IMR-90 (cell line): ENCODE data around the gene PCCB. TPM values are rescaled to one million over a fixed set of nuclear protein-coding genes. Genes with fewer than 3 reads are reported as not detected.

Source experiments
- ATAC-seq: fragments of 200-7000 bp; cut with Tn5 transposase; 2 replicates; pipeline ENCODE4 v1.9.1; 2020; ENCODE audit warnings: low read depth, mild to moderate bottlenecking, moderate library complexity
- BruUV-seq: library from RNA; stranded (reverse); fragments of 400-500 nt; replicated peaks from 2 replicates; lab custom pipeline; 2021; lab: Mats Ljungman, UMichigan
- CTCF ChIA-PET: fragments of 300-600 bp; formaldehyde crosslinking; extraction: SDS; loops from one replicate; lab custom pipeline; 2021; ENCODE audit warnings: antibody characterized with exemption; lab: Yijun Ruan, JAX
- POLR2A ChIA-PET: fragments of 300-600 bp; sonication (Branson Sonifier 250); formaldehyde crosslinking; loops from one replicate; lab custom pipeline; 2022; ENCODE audit warnings: antibody characterized with exemption; ENCODE audit not compliant: unreplicated experiment; lab: Charles Lee
- DNase-seq: peaks from one replicate; pipeline ENCODE4 v3.0.0; 2013
- H2AFZ ChIP-seq: replicated peaks from 2 replicates; pipeline ENCODE3; 2013; ENCODE audit warnings: low read length, mild to moderate bottlenecking; ENCODE audit not compliant: poor library complexity
- H2AK5ac ChIP-seq: 2 replicates; pipeline ENCODE4 v1.6.1; 2013; ENCODE audit warnings: low read depth, low read length, inconsistent platforms
- H2AK9ac ChIP-seq: replicated peaks from 2 replicates; pipeline ENCODE3; 2013; ENCODE audit warnings: mild to moderate bottlenecking, low read depth, low read length, moderate library complexity; ENCODE audit not compliant: poor library complexity
- H2BK120ac ChIP-seq: 2 replicates; pipeline ENCODE4 v1.6.1; 2013; ENCODE audit warnings: low read depth, low read length, inconsistent platforms
- H2BK15ac ChIP-seq: 3 replicates; pipeline ENCODE4 v1.6.1; 2013; ENCODE audit warnings: low read depth, low read length, inconsistent platforms
- H2BK20ac ChIP-seq: 2 replicates; pipeline ENCODE4 v1.6.1; 2013; ENCODE audit warnings: low read depth, mild to moderate bottlenecking, inconsistent platforms, low read length, moderate library complexity
- H2BK5ac ChIP-seq: 2 replicates; pipeline ENCODE4 v1.6.1; 2013; ENCODE audit warnings: mild to moderate bottlenecking, low read depth, low read length, inconsistent platforms; ENCODE audit not compliant: poor library complexity, severe bottlenecking
- H3K14ac ChIP-seq: replicated peaks from 2 replicates; pipeline ENCODE4 v1.6.1; 2013; ENCODE audit warnings: low read depth, low read length, inconsistent platforms
- H3K18ac ChIP-seq: 2 replicates; pipeline ENCODE4 v1.6.1; 2013; ENCODE audit warnings: low read depth, low read length, control low read depth
- H3K23ac ChIP-seq: 2 replicates; pipeline ENCODE4 v1.6.1; 2013; ENCODE audit warnings: low read depth, low read length, inconsistent platforms
- H3K27ac ChIP-seq: 2 replicates; pipeline ENCODE4 v1.5.1; 2013; ENCODE audit warnings: mild to moderate bottlenecking, control low read depth, low read length; ENCODE audit not compliant: insufficient read depth
- H3K27me3 ChIP-seq: 2 replicates; pipeline ENCODE4 v1.6.1; 2013; ENCODE audit warnings: low read length; ENCODE audit not compliant: control insufficient read depth, insufficient read depth
- H3K36me3 ChIP-seq: 2 replicates; pipeline ENCODE4 v1.6.1; 2013; ENCODE audit warnings: low read length, mixed read lengths; ENCODE audit not compliant: control insufficient read depth, insufficient read depth
- H3K4ac ChIP-seq: 2 replicates; pipeline ENCODE4 v1.6.1; 2013; ENCODE audit warnings: low read depth, low read length, inconsistent platforms
- H3K4me1 ChIP-seq: 2 replicates; pipeline ENCODE4 v1.6.1; 2013; ENCODE audit warnings: low read length, mixed read lengths; ENCODE audit not compliant: control insufficient read depth, insufficient read depth
- H3K4me2 ChIP-seq: 2 replicates; pipeline ENCODE4 v1.6.1; 2013; ENCODE audit warnings: low read depth, mild to moderate bottlenecking, control low read depth, low read length, moderate library complexity
- H3K4me3 ChIP-seq: 2 replicates; pipeline ENCODE4 v1.5.1; 2013; ENCODE audit warnings: low read depth, mild to moderate bottlenecking, control low read depth, low read length, moderate library complexity; ENCODE audit not compliant: insufficient read depth
- H3K56ac ChIP-seq: 2 replicates; pipeline ENCODE4 v1.6.1; 2013; ENCODE audit warnings: low read length, inconsistent platforms; ENCODE audit not compliant: insufficient read depth; ENCODE audit errors: extremely low read depth
- H3K79me1 ChIP-seq, 2 experiments: 2 replicates each; pipeline ENCODE4 v1.6.1; 2013; ENCODE audit warnings: low read length in 2 of 2, inconsistent platforms in 1 of 2, low read depth in 1 of 2
- H3K9ac ChIP-seq: 2 replicates; pipeline ENCODE4 v1.6.1; 2013; ENCODE audit warnings: low read depth, low read length, control low read depth
- H3K9me1 ChIP-seq: 2 replicates; pipeline ENCODE4 v1.6.1; 2013; ENCODE audit warnings: low read length, inconsistent platforms; ENCODE audit not compliant: insufficient read depth
- H3K9me3 ChIP-seq: 2 replicates; pipeline ENCODE4 v1.6.1; 2013; ENCODE audit warnings: low read length; ENCODE audit not compliant: control insufficient read depth, insufficient read depth
- H4K20me1 ChIP-seq: 2 replicates; pipeline ENCODE4 v1.6.1; 2013; ENCODE audit warnings: low read length, inconsistent platforms; ENCODE audit not compliant: insufficient read depth
- H4K5ac ChIP-seq: 2 replicates; pipeline ENCODE4 v1.6.1; 2013; ENCODE audit warnings: mild to moderate bottlenecking, low read depth, low read length, control low read depth
- H4K8ac ChIP-seq, 2 experiments: 2 replicates each; pipeline ENCODE4 v1.6.1; 2013; ENCODE audit warnings: low read depth in 2 of 2, low read length in 2 of 2, control low read depth in 1 of 2, inconsistent platforms in 1 of 2
- H4K91ac ChIP-seq: 2 replicates; pipeline ENCODE4 v1.6.1; 2013; ENCODE audit warnings: low read depth, low read length, inconsistent platforms; ENCODE audit not compliant: insufficient read depth
- BHLHE40 ChIP-seq: fragments of 150-350 bp; IDR thresholded peaks from 2 replicates; pipeline ENCODE4 v1.6.1; 2016; ENCODE audit warnings: mild to moderate bottlenecking, low read depth, low read length
- CEBPB ChIP-seq: IDR thresholded peaks from 2 replicates; pipeline ENCODE4 v1.6.1; 2012; ENCODE audit warnings: low read depth, low read length, improper control_type of control experiment
- CHD1 ChIP-seq: IDR thresholded peaks from 2 replicates; pipeline ENCODE4 v1.6.1; 2012; ENCODE audit warnings: low read depth, low read length, improper control_type of control experiment
- ELK1 ChIP-seq: fragments of 150-350 bp; IDR thresholded peaks from 2 replicates; pipeline ENCODE4 v1.6.1; 2016; ENCODE audit warnings: low read depth, mild to moderate bottlenecking, low read length, moderate library complexity, borderline replicate concordance
- FOS ChIP-seq: fragments of 150-350 bp; IDR thresholded peaks from 2 replicates; pipeline ENCODE4 v1.6.1; 2016; ENCODE audit warnings: low read depth, low read length
- MAFK ChIP-seq: IDR thresholded peaks from 2 replicates; pipeline ENCODE4 v1.6.1; 2012; ENCODE audit warnings: low read depth, low read length, improper control_type of control experiment
- MAZ ChIP-seq: IDR thresholded peaks from 2 replicates; pipeline ENCODE4 v1.6.1; 2012; ENCODE audit warnings: low read depth, mild to moderate bottlenecking, low read length, improper control_type of control experiment, moderate library complexity, borderline replicate concordance
- MXI1 ChIP-seq: IDR thresholded peaks from 2 replicates; pipeline ENCODE4 v1.6.1; 2012; ENCODE audit warnings: low read depth, mild to moderate bottlenecking, low read length, moderate library complexity, borderline replicate concordance
- NFE2L2 ChIP-seq: fragments of 150-350 bp; IDR thresholded peaks from 2 replicates; pipeline ENCODE4 v1.6.1; 2016; ENCODE audit warnings: low read depth, mild to moderate bottlenecking, low read length
- POLR2A ChIP-seq: IDR thresholded peaks from 2 replicates; pipeline ENCODE4 v1.6.1; 2012; ENCODE audit warnings: mild to moderate bottlenecking, low read depth, low read length
- RAD21 ChIP-seq: IDR thresholded peaks from 2 replicates; pipeline ENCODE4 v1.6.1; 2012; ENCODE audit warnings: low read length, improper control_type of control experiment
- RCOR1 ChIP-seq: IDR thresholded peaks from 2 replicates; pipeline ENCODE4 v1.6.1; 2012; ENCODE audit warnings: mild to moderate bottlenecking, low read length, improper control_type of control experiment; ENCODE audit not compliant: insufficient replicate concordance
- RFX5 ChIP-seq: IDR thresholded peaks from 2 replicates; pipeline ENCODE4 v1.8.0; 2012; ENCODE audit warnings: low read depth, mild to moderate bottlenecking, low read length, moderate library complexity
- SMC3 ChIP-seq: fragments of 150-350 bp; IDR thresholded peaks from 2 replicates; pipeline ENCODE4 v1.6.1; 2016; ENCODE audit warnings: low read depth, mild to moderate bottlenecking, antibody characterized with exemption, low read length, moderate library complexity
- USF2 ChIP-seq: fragments of 150-350 bp; IDR thresholded peaks from 2 replicates; pipeline ENCODE4 v1.6.1; 2017; ENCODE audit warnings: mild to moderate bottlenecking, antibody characterized with exemption, low read length, low read depth
- WGBS, 2 experiments: methylation state at CpG; one replicate each; pipeline versions ENCODE4 v1.1.5 to v1.1.7; 2013; ENCODE audit warnings: missing lambda C conversion rate in 2 of 2; ENCODE audit not compliant: insufficient read length in 1 of 2; ENCODE audit errors: extremely low coverage in 2 of 2; 5-methylcytosine and 5-hydroxymethylcytosine counted together
- dilution Hi-C: fragments of 300-500 bp; cut with HindIII; formaldehyde crosslinking; loops from one replicate; pipeline ENCODE4 v1.14.3; 2018; ENCODE audit warnings: low sequenced_read_pairs; ENCODE audit not compliant: unreplicated experiment
- in situ Hi-C: fragments of 300-500 bp; cut with MboI; formaldehyde crosslinking; loops from 3 replicates; pipeline ENCODE4 v1.14.3; 2019; ENCODE audit warnings: low sequenced_read_pairs, inconsistent platforms, mixed read lengths
- intact Hi-C: fragments of 100-400 bp; cut with micrococcal nuclease; formaldehyde crosslinking; loops from 2 replicates; pipeline ENCODE4 v1.10.0; 2022
- polyA plus RNA-seq, 3 experiments: library from polyadenylated mRNA; depleted of rRNA; stranded (reverse); fragments of >200 nt; gene quantifications; 2 replicates each; pipeline ENCODE4 v1.2.3, GENCODE V29; 2012; ENCODE audit warnings: low replicate concordance in 1 of 3
- total RNA-seq: library from RNA; depleted of rRNA; stranded (reverse); fragments of >200 nt; gene quantifications from 2 replicates; pipeline ENCODE4 v1.2.3, GENCODE V29; 2012
- TF ChIP-seq, protein P1 (sequence below): conservative IDR thresholded peaks from 2 replicates; pipeline ENCODE4 v1.5.1; 2012; ENCODE audit warnings: mild to moderate bottlenecking, low read depth, low read length, improper control_type of control experiment

Gene PCCB
- total and polyA plus RNA-seq, 2 of the 4 experiments (the other 2 are of a cell fraction) = 40.5 to 76.2 TPM

- ATAC-seq (no peak), DNase-seq (no peak)
- Histone ChIP-seq H3K79me1 (peaks cover 2 to 6% of the 10 kb centered on the region in 2 experiments; a peak in 3 of 4 replicates), H3K18ac (no peak overlapping the region), H2BK120ac (no peak overlapping the region), H2AFZ (no peak overlapping the region), H4K20me1 (no peaks in the 10 kb centered on the region), H3K9ac (no peak overlapping the region), H3K27me3 (peaks cover 8% of the 10 kb centered on the region), H2BK5ac (no peak overlapping the region), H3K14ac (no peak overlapping the region), H4K91ac (no peak overlapping the region), H4K5ac (no peak overlapping the region), H2BK15ac (no peak overlapping the region), H3K9me1 (no peaks in the 10 kb centered on the region; the same call in 1 of the 2 replicates), H3K23ac (no peak overlapping the region), H3K9me3 (no peaks in the 10 kb centered on the region), H2AK5ac (no peak overlapping the region), H2AK9ac (no peak overlapping the region), H2BK20ac (no peak overlapping the region), H3K4me3 (no peak overlapping the region), H3K56ac (no peak overlapping the region), H3K4me1 (no peaks in the 10 kb centered on the region), H3K27ac (no peak overlapping the region), H4K8ac (no peak overlapping the region), H3K4me2 (no peak overlapping the region), H3K36me3 (no peaks in the 10 kb centered on the region), H3K4ac (no peak overlapping the region)
- CTCF ChIA-PET = no interaction called here
- dilution Hi-C loops = no loop called here
- in situ Hi-C loops = no loop called here
- 71% methylated on average over 2 of the region's 3 CpGs; no CpG with 5 or more reads in 1 of the 2 experiments for WGBS, 2 experiments
- POLR2A ChIA-PET = interaction anchor here (0.6 kb wide), 1 partner anchor 9 kb away, joined by 3 read pairs; no protein-coding TSS in a partner anchor
- BruUV-seq = no TSS peak
- TF ChIP-seq SMC3 (no peak), NFE2L2 (no peak), CHD1 (no peak), FOS (no peak), RCOR1 (no peak), BHLHE40 (no peak), CEBPB (no peak), MAFK (no peak), MAZ (no peak), ELK1 (no peak), RAD21 (no peak), RFX5 (no peak), USF2 (no peak), POLR2A (no peak), MXI1 (no peak)
- TF ChIP-seq, protein P1, sequence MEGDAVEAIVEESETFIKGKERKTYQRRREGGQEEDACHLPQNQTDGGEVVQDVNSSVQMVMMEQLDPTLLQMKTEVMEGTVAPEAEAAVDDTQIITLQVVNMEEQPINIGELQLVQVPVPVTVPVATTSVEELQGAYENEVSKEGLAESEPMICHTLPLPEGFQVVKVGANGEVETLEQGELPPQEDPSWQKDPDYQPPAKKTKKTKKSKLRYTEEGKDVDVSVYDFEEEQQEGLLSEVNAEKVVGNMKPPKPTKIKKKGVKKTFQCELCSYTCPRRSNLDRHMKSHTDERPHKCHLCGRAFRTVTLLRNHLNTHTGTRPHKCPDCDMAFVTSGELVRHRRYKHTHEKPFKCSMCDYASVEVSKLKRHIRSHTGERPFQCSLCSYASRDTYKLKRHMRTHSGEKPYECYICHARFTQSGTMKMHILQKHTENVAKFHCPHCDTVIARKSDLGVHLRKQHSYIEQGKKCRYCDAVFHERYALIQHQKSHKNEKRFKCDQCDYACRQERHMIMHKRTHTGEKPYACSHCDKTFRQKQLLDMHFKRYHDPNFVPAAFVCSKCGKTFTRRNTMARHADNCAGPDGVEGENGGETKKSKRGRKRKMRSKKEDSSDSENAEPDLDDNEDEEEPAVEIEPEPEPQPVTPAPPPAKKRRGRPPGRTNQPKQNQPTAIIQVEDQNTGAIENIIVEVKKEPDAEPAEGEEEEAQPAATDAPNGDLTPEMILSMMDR = no peak
- intact Hi-C loops = no loop called here
Measured at GRCh38 chr3:136245691-136246090, 4.4 kb upstream of the PCCB start.
